Gastrocnemius medialis (tissue), 4 donors: ENCODE measurements around the gene SETD3. TPM values are rescaled to one million over a fixed set of nuclear protein-coding genes. Genes with fewer than 3 reads are reported as not detected.

ENCODE experiments used
- ATAC-seq, 2 donors: fragments of 150-250 bp; one replicate each; pipeline ENCODE4 v1.9.1; 2016
- DNase-seq, 2 donors: peaks; one replicate each; pipeline ENCODE4 v3.0.0-alpha.2; 2019
- H3K27ac ChIP-seq, 4 donors: fragments of 200-600 bp; sonication (generic); 1 replicate in 1 of 4; 2 replicates in 3 of 4; pipeline ENCODE4 v1.5.1; 2016 to 2018; ENCODE audit warnings: mild to moderate bottlenecking in 2 of 4, moderate library complexity in 1 of 4
- H3K27me3 ChIP-seq, 3 donors: fragments of 200-600 bp; sonication (generic) in 2 of 3; 1 replicate in 1 of 3; 2 replicates in 2 of 3; pipeline versions ENCODE4 v1.5.1 to v1.6.0; 2016 to 2019; ENCODE audit warnings: mild to moderate bottlenecking in 1 of 3, moderate library complexity in 1 of 3
- H3K36me3 ChIP-seq, 2 donors: fragments of 200-600 bp; sonication (generic) in 1 of 2; one replicate each; pipeline ENCODE4 v1.5.1; 2017 to 2018
- H3K4me1 ChIP-seq, 2 donors: fragments of 200-600 bp; sonication (generic) in 1 of 2; one replicate each; pipeline ENCODE4 v1.5.1; 2016 to 2017; ENCODE audit warnings: mild to moderate bottlenecking in 2 of 2
- H3K4me3 ChIP-seq, 4 donors: fragments of 200-600 bp; sonication (generic) in 3 of 4; 1 replicate in 1 of 4; 2 replicates in 3 of 4; pipeline ENCODE4 v1.5.1; 2016 to 2019; ENCODE audit warnings: mild to moderate bottlenecking in 2 of 4
- H3K9me3 ChIP-seq, 3 donors: fragments of 200-600 bp; sonication (generic) in 2 of 3; 1 replicate in 1 of 3; 2 replicates in 2 of 3; pipeline ENCODE4 v1.5.1; 2016 to 2019
- CTCF ChIP-seq, 5 experiments: fragments of 450-650 bp in 3 of 5; fragments of 200-600 bp in 2 of 5; sonication (generic) in 2 of 5; IDR thresholded peaks in 4 of 5; conservative IDR thresholded peaks in 1 of 5; 1 replicate in 4 of 5; 2 replicates in 1 of 5; pipeline ENCODE4 v1.5.1; 2016 to 2019; ENCODE audit warnings: antibody characterized with exemption in 5 of 5, mild to moderate bottlenecking in 3 of 5, moderate library complexity in 3 of 5
- POLR2A ChIP-seq, 2 donors: fragments of 450-650 bp; IDR thresholded peaks; one replicate each; pipeline ENCODE4 v1.6.1; 2017; ENCODE audit warnings: antibody characterized with exemption in 2 of 2, mild to moderate bottlenecking in 2 of 2, moderate library complexity in 2 of 2
- in situ Hi-C, 4 donors: fragments of 200-750 bp; cut with MboI; loops; one replicate each; pipeline versions ENCODE4 v1.15.0 to v1.8.0; 2017; ENCODE audit warnings: low sequenced_read_pairs in 4 of 4
- intact Hi-C: fragments of 100-400 bp; cut with DNase I; formaldehyde crosslinking; loops from one replicate; pipeline ENCODE4 v1.15.1; 2023; ENCODE audit warnings: low total_unique reads
- total RNA-seq, 4 donors: library from RNA; depleted of rRNA; stranded (reverse); fragments of >200 nt; gene quantifications; one replicate each; pipeline versions ENCODE4 v1.1.0 to v1.2.3, GENCODE V29; 2016

The SETD3 gene
- total RNA-seq, 4 donors from 2014 or later = 116 to 170 (median 117) TPM

GRCh38 chr14:99466758-99467157 is 13.9 kb downstream of the SETD3 start:
- no peak overlapping the region for H3K4me3 ChIP-seq
- intact Hi-C loops = no loop called here
- in situ Hi-C loops = no loop called here
- no peaks in the 10 kb centered on the region for H3K9me3 ChIP-seq
- ATAC-seq (no peak), DNase-seq (no peak)
- H3K4me1 ChIP-seq = peaks cover 39 to 48% of the 10 kb centered on the region in 2 donors
- peaks cover 0 to 23% of the 10 kb centered on the region in 2 donors for H3K36me3 ChIP-seq
- TF ChIP-seq CTCF (IDR thresholded peaks at IDR 0.05 in 4 of 5, conservative IDR thresholded peaks at IDR 0.05 in 1 of 5) (no peak), POLR2A (IDR thresholded peaks at IDR 0.05) (no peak)
- no peaks in the 10 kb centered on the region for H3K27me3 ChIP-seq
- H3K27ac ChIP-seq = peak overlapping the region in 1 of 4 donors; percentile 50

- ATAC-seq (no peak), DNase-seq (no peak)
- Histone ChIP-seq H3K4me3 (no peak overlapping the region), H3K36me3 (peaks cover 0 to 33% of the 10 kb centered on the region in 2 donors), H3K4me1 (peaks cover 35 to 40% of the 10 kb centered on the region in 2 donors), H3K27ac (no peak overlapping the region), H3K9me3 (no peaks in the 10 kb centered on the region), H3K27me3 (no peaks in the 10 kb centered on the region)
- TF ChIP-seq POLR2A (IDR thresholded peaks at IDR 0.05) (no peak), CTCF (IDR thresholded peaks at IDR 0.05 in 4 of 5, conservative IDR thresholded peaks at IDR 0.05 in 1 of 5) (no peak)
- in situ Hi-C loops (no loop called here), intact Hi-C loops (no loop called here)
These were observed 15.4 kb downstream of the SETD3 start for GRCh38 chr14:99465288-99465687.

- no peak for TF ChIP-seq CTCF (IDR thresholded peaks at IDR 0.05 in 4 of 5, conservative IDR thresholded peaks at IDR 0.05 in 1 of 5)
- TF ChIP-seq POLR2A (IDR thresholded peaks at IDR 0.05) = no peak
- H3K9me3 ChIP-seq = no peaks in the 10 kb centered on the region
- ATAC-seq (peak; percentile 40 to 77), DNase-seq (no peak)
- in situ Hi-C loops = no loop called here
- H3K36me3 ChIP-seq = peaks cover 0 to 41% of the 10 kb centered on the region in 2 donors
- H3K27me3 ChIP-seq = no peaks in the 10 kb centered on the region
- H3K4me3 ChIP-seq = no peak overlapping the region
- H3K27ac ChIP-seq = peak overlapping the region; percentile 48 to 69 (median 63)
- intact Hi-C loops = no loop called here
- H3K4me1 ChIP-seq = peaks cover 29 to 32% of the 10 kb centered on the region in 2 donors
These were observed 16.7 kb downstream of the SETD3 start for GRCh38 chr14:99463974-99464373.

- peaks cover 15 to 17% of the 10 kb centered on the region in 2 donors for H3K4me1 ChIP-seq
- peaks cover 0 to 55% of the 10 kb centered on the region in 2 donors for H3K36me3 ChIP-seq
- intact Hi-C loops = no loop called here
- H3K4me3 ChIP-seq = no peak overlapping the region
- no peak overlapping the region for H3K27ac ChIP-seq
- no peak for TF ChIP-seq POLR2A (IDR thresholded peaks at IDR 0.05)
- no peak for TF ChIP-seq CTCF (IDR thresholded peaks at IDR 0.05 in 4 of 5, conservative IDR thresholded peaks at IDR 0.05 in 1 of 5)
- H3K9me3 ChIP-seq = no peaks in the 10 kb centered on the region
- DNase-seq = no peak
- in situ Hi-C loops = no loop called here
- no peak for ATAC-seq
- H3K27me3 ChIP-seq = no peaks in the 10 kb centered on the region
These were observed 18.4 kb downstream of the SETD3 start for GRCh38 chr14:99462210-99462609.
